ENCODE results near the gene AKR1E2.

The AKR1E2 gene

GRCh38 chr10:4825868-4826791 lies at the start of gene AKR1E2:
Gene AKR1E2, plus strand, starts transcription at chr10:4826207. Its CDS starts 118 bp downstream, at chr10:4826325.
- in situ Hi-C loops (cut with HindIII; ENCODE audit: low sequenced_read_pairs): no loop called here
- TF ChIP-seq CTCF (IDR thresholded peaks at IDR 0.05; ENCODE audit: low read depth, low read length): no peak
- H3K4me3 ChIP-seq (ENCODE audit: low read depth, low read length): peak within 1 kb of the TSS; percentile 26
- DNase-seq (ENCODE audit: low read depth, low spot score): peak; percentile 91

DNA sequence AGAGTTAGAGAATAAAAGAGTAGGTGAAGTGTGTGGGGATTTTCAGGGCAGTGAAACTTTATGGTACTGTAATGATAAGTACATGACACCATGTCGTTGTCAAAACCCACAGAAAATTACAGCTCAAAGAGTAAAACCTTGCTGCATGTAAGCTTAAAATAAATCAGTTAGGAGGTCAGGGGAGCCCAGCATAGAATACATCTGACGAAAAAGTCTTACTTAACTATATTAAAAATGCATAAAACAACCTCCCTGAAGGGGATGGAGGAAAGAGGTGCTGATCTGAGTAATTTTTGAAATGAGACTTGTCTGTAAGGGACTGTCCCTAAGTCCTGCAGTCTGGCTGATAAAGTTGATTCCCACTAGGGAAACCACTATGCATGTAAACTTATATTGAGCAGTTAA lies 49.8 kb upstream of the AKR1E2 start:
- in situ Hi-C loops (cut with HindIII; ENCODE audit: low sequenced_read_pairs): no loop called here
- TF ChIP-seq CTCF (IDR thresholded peaks at IDR 0.05; ENCODE audit: low read depth, low read length): no peak
- no peak for DNase-seq (ENCODE audit: low read depth, low spot score)
- no peak overlapping the region for H3K4me3 ChIP-seq (ENCODE audit: low read depth, low read length)

DNA sequence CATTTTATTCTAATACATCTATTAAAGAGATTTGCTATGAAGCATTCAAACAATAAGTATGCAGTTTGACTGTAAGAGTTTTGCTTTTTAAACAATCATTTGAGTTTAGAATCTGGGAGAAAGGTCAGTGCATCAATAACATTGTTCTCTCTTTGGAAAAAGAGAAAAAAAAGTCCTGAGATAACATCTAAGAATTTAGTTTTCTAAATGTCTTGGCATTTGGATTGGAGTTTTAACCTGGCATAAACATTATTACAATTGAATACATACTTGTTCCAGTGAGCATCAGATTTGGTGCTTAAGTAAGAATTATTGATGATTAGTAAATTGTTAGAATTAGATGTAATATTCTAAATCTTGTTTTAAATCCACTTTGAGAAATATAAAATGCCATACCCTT lies 47.2 kb upstream of the AKR1E2 start:
- no peak for DNase-seq (ENCODE audit: low read depth, low spot score)
- no peak for TF ChIP-seq CTCF (IDR thresholded peaks at IDR 0.05; ENCODE audit: low read depth, low read length)
- no peak overlapping the region for H3K4me3 ChIP-seq (ENCODE audit: low read depth, low read length)
- in situ Hi-C loops (cut with HindIII; ENCODE audit: low sequenced_read_pairs): no loop called here

DNA sequence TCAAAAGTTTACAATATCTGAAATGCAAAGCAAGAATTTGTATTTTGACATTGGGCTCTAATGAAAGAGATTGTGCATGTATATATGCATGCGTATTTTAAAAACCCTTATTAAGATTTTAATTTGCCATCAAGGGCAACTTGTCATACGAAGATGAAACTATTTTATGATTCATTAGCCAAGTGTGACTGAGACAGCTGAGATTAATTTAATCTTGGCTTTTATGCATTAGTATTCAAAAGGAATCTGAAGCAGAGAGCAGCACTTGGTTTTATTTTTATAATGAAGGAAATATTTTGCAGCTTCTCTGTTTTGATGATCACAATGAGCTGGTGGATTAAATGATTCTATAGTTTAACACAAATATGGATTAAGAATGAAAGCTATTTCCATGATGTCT lies 45.9 kb upstream of the AKR1E2 start:
- in situ Hi-C loops (cut with HindIII; ENCODE audit: low sequenced_read_pairs): no loop called here
- no peak for TF ChIP-seq CTCF (IDR thresholded peaks at IDR 0.05; ENCODE audit: low read depth, low read length)
- DNase-seq (ENCODE audit: low read depth, low spot score): no peak
- no peak overlapping the region for H3K4me3 ChIP-seq (ENCODE audit: low read depth, low read length)

DNA sequence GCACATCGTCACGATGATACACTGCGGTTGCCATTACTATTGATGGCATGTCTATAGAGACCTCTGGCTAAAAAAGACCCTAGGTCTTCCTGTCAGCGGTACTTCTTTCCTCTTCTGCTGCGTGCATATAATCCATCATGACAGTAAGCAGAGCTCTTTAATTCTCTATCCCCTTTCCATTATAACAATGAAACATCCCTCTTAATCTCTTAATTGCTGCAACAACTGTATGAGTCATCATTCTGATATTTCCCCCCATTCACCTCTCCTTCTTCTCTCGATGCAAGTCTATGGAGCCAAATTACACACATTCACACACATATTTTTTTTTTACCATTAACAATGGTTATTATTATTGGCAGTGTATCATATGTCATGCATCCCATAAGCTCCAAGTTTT lies 45.2 kb upstream of the AKR1E2 start:
- TF ChIP-seq CTCF (IDR thresholded peaks at IDR 0.05; ENCODE audit: low read depth, low read length): no peak
- H3K4me3 ChIP-seq (ENCODE audit: low read depth, low read length): no peak overlapping the region
- in situ Hi-C loops (cut with HindIII; ENCODE audit: low sequenced_read_pairs): no loop called here
- DNase-seq (ENCODE audit: low read depth, low spot score): peak; percentile 28

GRCh38 chr10:4781955-4782354 lies 44.1 kb upstream of the AKR1E2 start:
- DNase-seq (ENCODE audit: low read depth, low spot score): no peak
- no peak overlapping the region for H3K4me3 ChIP-seq (ENCODE audit: low read depth, low read length)
- in situ Hi-C loops (cut with HindIII; ENCODE audit: low sequenced_read_pairs): no loop called here
- no peak for TF ChIP-seq CTCF (IDR thresholded peaks at IDR 0.05; ENCODE audit: low read depth, low read length)

All from astrocyte of the spinal cord (primary cell).